Stimulated activated CD8-positive, alpha-beta memory T cell treated with anti-CD3 and anti-CD28 coated beads, Interleukin-15, amount 100 ng/mL, for 4 hours (primary cell): ENCODE results near the gene GPHN.

Source experiments
- DNase-seq, 2 donors: peaks; one replicate each; pipeline ENCODE4 v3.0.0-alpha.2; 2020; ENCODE audit warnings: low read depth in 2 of 2

The GPHN gene

GRCh38 chr14:66944872-66945271, 436.9 kb downstream of the GPHN start:
- no peak for DNase-seq

- no peak for DNase-seq
Measured at GRCh38 chr14:66955159-66955558, 447.2 kb downstream of the GPHN start.

- DNase-seq = no peak
Measured at GRCh38 chr14:66959437-66960050, 451.6 kb downstream of the GPHN start.

GRCh38 chr14:66965831-66966230, 457.9 kb downstream of the GPHN start:
- DNase-seq = no peak

- no peak for DNase-seq
Measured at GRCh38 chr14:66972469-66972868, 464.5 kb downstream of the GPHN start.

GRCh38 chr14:66974397-66975025, 466.6 kb downstream of the GPHN start:
- no peak for DNase-seq

GRCh38 chr14:66975251-66975650, 467.3 kb downstream of the GPHN start:
- DNase-seq = no peak

- no peak for DNase-seq
Measured at GRCh38 chr14:66979101-66979974, 471.4 kb downstream of the GPHN start.

GRCh38 chr14:66982247-66982646, 474.3 kb downstream of the GPHN start:
- DNase-seq = no peak

GRCh38 chr14:66992776-66993175, 484.8 kb downstream of the GPHN start:
- no peak for DNase-seq

- DNase-seq = no peak
Measured at GRCh38 chr14:66993512-66993911, 485.6 kb downstream of the GPHN start.

- DNase-seq = no peak
Measured at GRCh38 chr14:66998013-66998412, 490.1 kb downstream of the GPHN start.

- no peak for DNase-seq
Measured at GRCh38 chr14:66999978-67000377, 492.0 kb downstream of the GPHN start.

- no peak for DNase-seq
Measured at GRCh38 chr14:67002994-67003753, 495.2 kb downstream of the GPHN start.

GRCh38 chr14:67004521-67004920, 496.6 kb downstream of the GPHN start:
- DNase-seq = no peak

- DNase-seq = no peak
Measured at GRCh38 chr14:67010602-67011001, 502.7 kb downstream of the GPHN start.

GRCh38 chr14:67016856-67017255, 508.9 kb downstream of the GPHN start:
- DNase-seq = no peak

- DNase-seq = no peak
Measured at GRCh38 chr14:67018720-67019119, 510.8 kb downstream of the GPHN start.

GRCh38 chr14:67019796-67020195, 511.8 kb downstream of the GPHN start:
- no peak for DNase-seq

GRCh38 chr14:67031920-67032774, 524.2 kb downstream of the GPHN start:
- no peak for DNase-seq

GRCh38 chr14:67045440-67045839, 537.5 kb downstream of the GPHN start:
- DNase-seq = no peak
